Liver (tissue), 3 donors: ENCODE results near the gene SORCS2.

Experiments
- CTCF ChIP-seq: fragments of 150-350 bp; IDR thresholded peaks from 2 replicates; pipeline ENCODE4 v1.5.1; 2017; ENCODE audit warnings: improper control_type of control experiment, low read depth, low read length; ENCODE audit not compliant: missing input control
- HNF4G ChIP-seq: IDR thresholded peaks from 2 replicates; pipeline ENCODE4 v1.6.1; 2016; ENCODE audit warnings: antibody characterized with exemption
- RAD21 ChIP-seq, 2 donors: IDR thresholded peaks; 2 replicates each; pipeline ENCODE4 v1.6.1; 2016; ENCODE audit warnings: antibody characterized with exemption in 2 of 2, mild to moderate bottlenecking in 2 of 2
- donor health status: healthy.
- donor health status: healthy.

GRCh38 chr4:7391637-7392437 lies 199.5 kb downstream of the SORCS2 start:
- TF ChIP-seq HNF4G (no peak), CTCF (no peak), RAD21 (IDR thresholded peaks at IDR 0.05) (no peak)
